ENCODE measurements around the gene DHH.

DNA sequence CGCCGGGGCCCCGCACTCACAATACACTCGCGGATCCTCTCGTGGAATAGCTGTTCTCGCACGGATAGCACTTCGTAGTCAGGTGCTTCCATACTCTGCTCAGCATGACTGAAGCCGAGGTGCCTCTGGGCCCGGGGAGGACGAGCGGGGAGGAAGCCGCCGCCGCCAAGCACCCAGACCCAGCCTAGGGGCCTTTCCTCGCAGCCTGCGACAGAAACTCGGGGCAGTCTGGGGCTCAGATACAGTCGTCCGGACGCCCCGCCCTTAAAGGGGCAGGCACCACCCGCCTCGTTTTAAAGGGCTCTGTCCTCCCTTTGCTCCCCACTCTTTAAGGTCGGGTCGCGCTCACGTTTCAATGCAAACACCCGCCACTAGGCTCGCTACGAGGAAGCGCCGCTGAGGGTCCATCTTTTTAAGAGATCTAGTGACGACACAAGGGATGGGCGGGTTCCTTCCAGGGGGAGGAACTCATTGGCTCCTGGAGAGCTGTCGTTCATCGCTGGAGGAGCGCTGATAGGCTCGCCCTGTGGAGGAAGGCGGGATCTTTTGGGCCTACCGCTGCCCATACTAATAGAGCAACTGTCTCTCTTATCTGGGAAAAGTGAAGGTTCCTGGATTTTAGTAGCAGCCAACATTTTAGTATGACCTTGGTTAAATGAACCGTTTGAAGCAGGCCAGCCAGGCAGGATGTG lies 16.0 kb upstream of the DHH start, which contains the start of gene LMBR1L:
- no peak; the same call in 1 of the 2 replicates for TF ChIP-seq RAD21 (IDR thresholded peaks at IDR 0.05; ENCODE audit: low read depth)
- no peak for TF ChIP-seq TCF12 (IDR thresholded peaks at IDR 0.05; ENCODE audit: low read depth)
- TF ChIP-seq NFIC (IDR thresholded peaks at IDR 0.05) = no peak
- TF ChIP-seq, protein P1, sequence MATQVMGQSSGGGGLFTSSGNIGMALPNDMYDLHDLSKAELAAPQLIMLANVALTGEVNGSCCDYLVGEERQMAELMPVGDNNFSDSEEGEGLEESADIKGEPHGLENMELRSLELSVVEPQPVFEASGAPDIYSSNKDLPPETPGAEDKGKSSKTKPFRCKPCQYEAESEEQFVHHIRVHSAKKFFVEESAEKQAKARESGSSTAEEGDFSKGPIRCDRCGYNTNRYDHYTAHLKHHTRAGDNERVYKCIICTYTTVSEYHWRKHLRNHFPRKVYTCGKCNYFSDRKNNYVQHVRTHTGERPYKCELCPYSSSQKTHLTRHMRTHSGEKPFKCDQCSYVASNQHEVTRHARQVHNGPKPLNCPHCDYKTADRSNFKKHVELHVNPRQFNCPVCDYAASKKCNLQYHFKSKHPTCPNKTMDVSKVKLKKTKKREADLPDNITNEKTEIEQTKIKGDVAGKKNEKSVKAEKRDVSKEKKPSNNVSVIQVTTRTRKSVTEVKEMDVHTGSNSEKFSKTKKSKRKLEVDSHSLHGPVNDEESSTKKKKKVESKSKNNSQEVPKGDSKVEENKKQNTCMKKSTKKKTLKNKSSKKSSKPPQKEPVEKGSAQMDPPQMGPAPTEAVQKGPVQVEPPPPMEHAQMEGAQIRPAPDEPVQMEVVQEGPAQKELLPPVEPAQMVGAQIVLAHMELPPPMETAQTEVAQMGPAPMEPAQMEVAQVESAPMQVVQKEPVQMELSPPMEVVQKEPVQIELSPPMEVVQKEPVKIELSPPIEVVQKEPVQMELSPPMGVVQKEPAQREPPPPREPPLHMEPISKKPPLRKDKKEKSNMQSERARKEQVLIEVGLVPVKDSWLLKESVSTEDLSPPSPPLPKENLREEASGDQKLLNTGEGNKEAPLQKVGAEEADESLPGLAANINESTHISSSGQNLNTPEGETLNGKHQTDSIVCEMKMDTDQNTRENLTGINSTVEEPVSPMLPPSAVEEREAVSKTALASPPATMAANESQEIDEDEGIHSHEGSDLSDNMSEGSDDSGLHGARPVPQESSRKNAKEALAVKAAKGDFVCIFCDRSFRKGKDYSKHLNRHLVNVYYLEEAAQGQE (IDR thresholded peaks at IDR 0.05; ENCODE audit: low read depth) = no peak
- TF ChIP-seq TAF1 (IDR thresholded peaks at IDR 0.05; ENCODE audit: low read depth) = peak; percentile 69
- no peak for TF ChIP-seq EGR1 (IDR thresholded peaks at IDR 0.05)
- TF ChIP-seq CEBPB (IDR thresholded peaks at IDR 0.05) = no peak

Measured in Ishikawa (cell line).